ENCODE results near the gene CASP2.

CASP2 gene

DNA sequence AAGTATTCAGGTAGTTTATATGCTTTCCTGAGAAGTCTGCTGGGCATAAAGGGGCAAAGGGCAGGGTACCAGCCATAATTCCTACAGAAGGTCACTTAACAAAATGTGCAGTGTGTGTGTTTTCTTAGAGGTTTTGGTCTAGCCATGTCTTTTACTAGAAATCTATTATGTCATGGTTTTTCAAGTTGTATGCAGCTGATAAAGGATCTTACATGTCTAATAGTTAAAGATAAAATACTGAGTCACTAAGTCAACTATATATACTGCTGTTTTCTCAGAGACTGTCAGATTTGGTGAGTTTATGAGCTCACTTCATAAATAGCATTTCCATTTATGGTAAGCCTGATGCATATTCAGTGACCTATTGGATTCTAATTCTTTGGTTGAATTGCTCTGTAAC lies 7.7 kb downstream of the CASP2 start:
- Histone ChIP-seq H3K4me1 (ENCODE audit: insufficient read depth, low read length) (no peaks in the 10 kb centered on the region), H3K9ac (ENCODE audit: low read depth, low read length) (no peak overlapping the region), H3K36me3 (ENCODE audit: insufficient read depth, low read length) (peaks cover 59% of the 10 kb centered on the region), H3K9me3 (ENCODE audit: control insufficient read depth, insufficient read depth, low read length) (no peaks in the 10 kb centered on the region)

- Histone ChIP-seq H3K9ac (ENCODE audit: low read depth, low read length) (no peak overlapping the region), H3K9me3 (ENCODE audit: control insufficient read depth, insufficient read depth, low read length) (no peaks in the 10 kb centered on the region), H3K4me1 (ENCODE audit: insufficient read depth, low read length) (no peaks in the 10 kb centered on the region), H3K36me3 (ENCODE audit: insufficient read depth, low read length) (peaks cover 65% of the 10 kb centered on the region)
These were observed 8.5 kb downstream of the CASP2 start for GRCh38 chr7:143296686-143297085.

- no peak overlapping the region for H3K9ac ChIP-seq (ENCODE audit: low read depth, low read length)
- H3K4me1 ChIP-seq (ENCODE audit: insufficient read depth, low read length) = no peaks in the 10 kb centered on the region
- H3K9me3 ChIP-seq (ENCODE audit: control insufficient read depth, insufficient read depth, low read length) = no peaks in the 10 kb centered on the region
- H3K36me3 ChIP-seq (ENCODE audit: insufficient read depth, low read length) = peaks cover 55% of the 10 kb centered on the region
These were observed 11.2 kb downstream of the CASP2 start for GRCh38 chr7:143299346-143299745.

DNA sequence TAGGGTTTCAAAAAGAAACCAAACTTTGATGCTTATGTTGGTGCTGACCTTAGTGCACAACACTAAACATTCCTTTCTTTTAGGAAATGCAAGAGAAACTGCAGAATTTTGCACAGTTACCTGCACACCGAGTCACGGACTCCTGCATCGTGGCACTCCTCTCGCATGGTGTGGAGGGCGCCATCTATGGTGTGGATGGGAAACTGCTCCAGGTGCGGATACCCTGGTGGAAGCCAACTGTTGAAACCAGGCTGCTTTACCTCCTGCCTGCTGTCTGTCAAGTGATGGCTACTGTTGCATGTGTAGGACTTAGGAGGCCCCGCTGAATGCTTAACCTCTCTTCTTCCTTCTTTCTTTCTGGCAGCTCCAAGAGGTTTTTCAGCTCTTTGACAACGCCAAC lies 11.7 kb downstream of the CASP2 start:
- Histone ChIP-seq H3K36me3 (ENCODE audit: insufficient read depth, low read length) (peaks cover 54% of the 10 kb centered on the region), H3K4me1 (ENCODE audit: insufficient read depth, low read length) (no peaks in the 10 kb centered on the region), H3K9me3 (ENCODE audit: control insufficient read depth, insufficient read depth, low read length) (no peaks in the 10 kb centered on the region), H3K9ac (ENCODE audit: low read depth, low read length) (no peak overlapping the region)

GRCh38 chr7:143300959-143301935 lies 13.1 kb downstream of the CASP2 start:
- H3K9ac ChIP-seq (ENCODE audit: low read depth, low read length) = no peak overlapping the region
- H3K36me3 ChIP-seq (ENCODE audit: insufficient read depth, low read length) = peaks cover 45% of the 10 kb centered on the region

DNA sequence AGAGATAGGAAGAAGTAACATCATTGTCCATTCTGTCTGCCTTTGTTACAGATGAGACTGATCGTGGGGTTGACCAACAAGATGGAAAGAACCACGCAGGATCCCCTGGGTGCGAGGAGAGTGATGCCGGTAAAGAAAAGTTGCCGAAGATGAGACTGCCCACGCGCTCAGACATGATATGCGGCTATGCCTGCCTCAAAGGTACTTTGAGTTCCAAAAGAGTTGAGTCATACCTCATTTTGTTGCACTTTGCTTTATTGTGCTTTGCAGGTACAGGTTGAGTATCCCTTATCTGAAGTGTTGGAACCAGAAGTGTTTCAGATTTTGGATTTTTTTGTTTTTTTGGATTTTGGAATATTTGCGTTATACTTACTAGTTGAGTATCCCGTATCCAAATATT lies 15.6 kb downstream of the CASP2 start:
- no peaks in the 10 kb centered on the region for H3K4me1 ChIP-seq (ENCODE audit: insufficient read depth, low read length)
- H3K9me3 ChIP-seq (ENCODE audit: control insufficient read depth, insufficient read depth, low read length) = no peaks in the 10 kb centered on the region; the same call in 1 of the 2 replicates
- peaks cover 41% of the 10 kb centered on the region for H3K36me3 ChIP-seq (ENCODE audit: insufficient read depth, low read length)
- H3K9ac ChIP-seq (ENCODE audit: low read depth, low read length) = no peak overlapping the region

More at GRCh38 chr7:143300959-143301935, 13.1 kb downstream of the CASP2 start:
- Histone ChIP-seq H3K9me3 (ENCODE audit: control insufficient read depth, insufficient read depth, low read length) (no peaks in the 10 kb centered on the region), H3K4me1 (ENCODE audit: insufficient read depth, low read length) (no peaks in the 10 kb centered on the region)

DNA sequence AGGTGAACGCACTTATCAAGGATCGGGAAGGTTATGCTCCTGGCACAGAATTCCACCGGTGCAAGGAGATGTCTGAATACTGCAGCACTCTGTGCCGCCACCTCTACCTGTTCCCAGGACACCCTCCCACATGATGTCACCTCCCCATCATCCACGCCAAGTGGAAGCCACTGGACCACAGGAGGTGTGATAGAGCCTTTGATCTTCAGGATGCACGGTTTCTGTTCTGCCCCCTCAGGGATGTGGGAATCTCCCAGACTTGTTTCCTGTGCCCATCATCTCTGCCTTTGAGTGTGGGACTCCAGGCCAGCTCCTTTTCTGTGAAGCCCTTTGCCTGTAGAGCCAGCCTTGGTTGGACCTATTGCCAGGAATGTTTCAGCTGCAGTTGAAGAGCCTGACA lies 16.8 kb downstream of the CASP2 start:
- Histone ChIP-seq H3K9me3 (ENCODE audit: control insufficient read depth, insufficient read depth, low read length) (no peaks in the 10 kb centered on the region; the same call in 1 of the 2 replicates), H3K9ac (ENCODE audit: low read depth, low read length) (no peak overlapping the region), H3K4me1 (ENCODE audit: insufficient read depth, low read length) (no peaks in the 10 kb centered on the region), H3K36me3 (ENCODE audit: insufficient read depth, low read length) (peaks cover 41% of the 10 kb centered on the region)

DNA sequence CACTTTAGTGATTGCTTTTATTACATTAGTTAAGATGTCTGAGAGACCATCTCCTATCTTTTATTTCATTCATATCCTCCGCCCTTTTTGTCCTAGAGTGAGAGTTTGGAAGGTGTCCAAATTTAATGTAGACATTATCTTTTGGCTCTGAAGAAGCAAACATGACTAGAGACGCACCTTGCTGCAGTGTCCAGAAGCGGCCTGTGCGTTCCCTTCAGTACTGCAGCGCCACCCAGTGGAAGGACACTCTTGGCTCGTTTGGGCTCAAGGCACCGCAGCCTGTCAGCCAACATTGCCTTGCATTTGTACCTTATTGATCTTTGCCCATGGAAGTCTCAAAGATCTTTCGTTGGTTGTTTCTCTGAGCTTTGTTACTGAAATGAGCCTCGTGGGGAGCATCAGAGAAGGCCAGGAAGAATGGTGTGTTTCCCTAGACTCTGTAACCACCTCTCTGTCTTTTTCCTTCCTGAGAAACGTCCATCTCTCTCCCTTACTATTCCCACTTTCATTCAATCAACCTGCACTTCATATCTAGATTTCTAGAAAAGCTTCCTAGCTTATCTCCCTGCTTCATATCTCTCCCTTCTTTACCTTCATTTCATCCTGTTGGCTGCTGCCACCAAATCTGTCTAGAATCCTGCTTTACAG lies 17.4 kb downstream of the CASP2 start:
- Histone ChIP-seq H3K9me3 (ENCODE audit: control insufficient read depth, insufficient read depth, low read length) (no peaks in the 10 kb centered on the region; the same call in 1 of the 2 replicates), H3K9ac (ENCODE audit: low read depth, low read length) (no peak overlapping the region), H3K36me3 (ENCODE audit: insufficient read depth, low read length) (peaks cover 36% of the 10 kb centered on the region), H3K4me1 (ENCODE audit: insufficient read depth, low read length) (no peaks in the 10 kb centered on the region)

- H3K4me1 ChIP-seq (ENCODE audit: insufficient read depth, low read length) = no peaks in the 10 kb centered on the region
- no peaks in the 10 kb centered on the region; the same call in 1 of the 2 replicates for H3K9me3 ChIP-seq (ENCODE audit: control insufficient read depth, insufficient read depth, low read length)
- H3K36me3 ChIP-seq (ENCODE audit: insufficient read depth, low read length) = peaks cover 17% of the 10 kb centered on the region
- H3K9ac ChIP-seq (ENCODE audit: low read depth, low read length) = no peak overlapping the region
These were observed 20.5 kb downstream of the CASP2 start for GRCh38 chr7:143308632-143309031.

- H3K9me3 ChIP-seq (ENCODE audit: control insufficient read depth, insufficient read depth, low read length) = no peaks in the 10 kb centered on the region
- no peaks in the 10 kb centered on the region for H3K36me3 ChIP-seq (ENCODE audit: insufficient read depth, low read length)
- no peak overlapping the region for H3K9ac ChIP-seq (ENCODE audit: low read depth, low read length)
- no peaks in the 10 kb centered on the region; the same call in 1 of the 2 replicates for H3K4me1 ChIP-seq (ENCODE audit: insufficient read depth, low read length)
These were observed 26.0 kb downstream of the CASP2 start for GRCh38 chr7:143314127-143314526.

GRCh38 chr7:143315776-143316175 lies 27.6 kb downstream of the CASP2 start, which contains the start of gene CLCN1:
Gene CLCN1 (plus strand): TSS chr7:143316111. CDS start chr7:143316213, 102 bp downstream.
- Histone ChIP-seq H3K9ac (ENCODE audit: low read depth, low read length) (no peak within 1 kb of the TSS), H3K36me3 (ENCODE audit: insufficient read depth, low read length) (no peaks in the 10 kb centered on the region), H3K4me1 (ENCODE audit: insufficient read depth, low read length) (no peaks in the 10 kb centered on the region; the same call in 1 of the 2 replicates), H3K9me3 (ENCODE audit: control insufficient read depth, insufficient read depth, low read length) (no peaks in the 10 kb centered on the region)

DNA sequence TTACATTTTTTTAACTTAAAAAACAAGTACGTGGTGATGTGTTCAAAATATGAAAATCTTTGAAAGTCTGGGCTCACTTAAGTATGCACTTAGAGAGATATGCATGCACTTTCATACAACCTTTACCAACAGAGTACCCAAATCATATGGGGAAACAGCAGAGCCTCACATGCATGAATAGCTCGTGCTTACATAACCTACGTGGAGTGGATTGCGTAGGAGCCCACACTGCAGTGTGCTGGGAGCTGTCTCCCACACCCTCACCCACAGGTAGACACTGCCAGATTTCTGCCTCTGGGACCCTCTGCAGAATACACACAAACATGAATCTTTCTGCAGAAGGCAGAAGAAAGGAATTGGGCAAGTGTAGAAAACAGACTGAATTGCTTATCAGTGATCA lies 28.3 kb downstream of the CASP2 start:
- H3K36me3 ChIP-seq (ENCODE audit: insufficient read depth, low read length) = no peaks in the 10 kb centered on the region
- no peak overlapping the region for H3K9ac ChIP-seq (ENCODE audit: low read depth, low read length)
- H3K4me1 ChIP-seq (ENCODE audit: insufficient read depth, low read length) = no peaks in the 10 kb centered on the region; the same call in 1 of the 2 replicates
- H3K9me3 ChIP-seq (ENCODE audit: control insufficient read depth, insufficient read depth, low read length) = no peaks in the 10 kb centered on the region

- H3K9ac ChIP-seq (ENCODE audit: low read depth, low read length) = no peak overlapping the region
- H3K4me1 ChIP-seq (ENCODE audit: insufficient read depth, low read length) = no peaks in the 10 kb centered on the region; the same call in none of the 2 replicates
- no peaks in the 10 kb centered on the region for H3K9me3 ChIP-seq (ENCODE audit: control insufficient read depth, insufficient read depth, low read length)
- H3K36me3 ChIP-seq (ENCODE audit: insufficient read depth, low read length) = no peaks in the 10 kb centered on the region
These were observed 30.5 kb downstream of the CASP2 start for GRCh38 chr7:143318661-143319060.

GRCh38 chr7:143320620-143321019 lies 32.5 kb downstream of the CASP2 start:
- Histone ChIP-seq H3K9ac (ENCODE audit: low read depth, low read length) (no peak overlapping the region), H3K36me3 (ENCODE audit: insufficient read depth, low read length) (no peaks in the 10 kb centered on the region), H3K4me1 (ENCODE audit: insufficient read depth, low read length) (peaks cover 15% of the 10 kb centered on the region), H3K9me3 (ENCODE audit: control insufficient read depth, insufficient read depth, low read length) (no peaks in the 10 kb centered on the region)
